Peyer's patch (tissue), 4 donors: ENCODE results near the gene TLE6.

Source experiments
- CTCF ChIP-seq, 6 experiments: fragments of 450-650 bp in 4 of 6; fragments of 200-600 bp in 2 of 6; sonication (generic) in 1 of 6; IDR thresholded peaks; one replicate each; pipeline ENCODE4 v1.5.1; 2017 to 2019; ENCODE audit warnings: antibody characterized with exemption in 6 of 6, mild to moderate bottlenecking in 3 of 6, moderate library complexity in 1 of 6
- POLR2A ChIP-seq, 2 donors: fragments of 450-650 bp; IDR thresholded peaks; one replicate each; pipeline ENCODE4 v1.5.1; 2017; ENCODE audit warnings: antibody characterized with exemption in 2 of 2, mild to moderate bottlenecking in 2 of 2, moderate library complexity in 2 of 2

- no peak for TF ChIP-seq CTCF (IDR thresholded peaks at IDR 0.05)
- no peak for TF ChIP-seq POLR2A (IDR thresholded peaks at IDR 0.05)
Observed at GRCh38 chr19:2957160-2957559, 20.2 kb upstream of the TLE6 start.
